ENCODE results near the gene MMP24.

MMP24 gene

DNA sequence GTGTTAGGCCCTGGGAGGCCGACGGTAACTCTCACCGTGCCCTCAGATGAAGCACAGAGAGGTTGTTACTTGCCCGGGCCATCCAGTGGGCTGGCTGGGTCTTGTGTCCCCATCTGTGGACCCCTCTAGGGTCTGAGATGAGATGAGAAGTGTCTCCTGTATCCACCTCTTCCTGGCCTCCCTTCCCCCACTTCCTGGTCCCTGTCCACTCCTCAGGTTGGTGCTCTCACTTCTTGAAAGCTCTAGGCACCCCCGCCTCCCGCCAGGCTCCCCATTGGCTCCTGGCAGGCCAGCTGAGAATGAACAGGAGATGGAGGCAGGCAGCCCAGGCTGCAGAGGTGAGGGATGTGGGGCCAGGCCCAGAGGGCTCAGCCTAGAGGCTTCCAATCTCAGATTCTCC lies 49.9 kb downstream of the MMP24 start:
- TF ChIP-seq CTCF (IDR thresholded peaks at IDR 0.05; ENCODE audit: insufficient read depth, low read length, missing control alignments), result no peak
- H3K4me3 ChIP-seq (ENCODE audit: low read depth, low read length), result peak overlapping the region; percentile 83
- DNase-seq (ENCODE audit: low read depth, low spot score), result no peak
- POLR2A ChIA-PET, result interaction anchor here (1.2 to 1.4 kb wide), 2 partner anchors 129 to 179 kb away, joined by 4 to 5 read pairs; partner anchors contain the start of genes CEP250 and EDEM2
- CTCF ChIA-PET, result interaction anchor here (0.8 to 5.1 kb wide), 11 partner anchors 13 to 191 kb away, joined by 3 to 29 read pairs (median 7); partner anchors contain the start of genes EDEM2 and GDF5

DNA sequence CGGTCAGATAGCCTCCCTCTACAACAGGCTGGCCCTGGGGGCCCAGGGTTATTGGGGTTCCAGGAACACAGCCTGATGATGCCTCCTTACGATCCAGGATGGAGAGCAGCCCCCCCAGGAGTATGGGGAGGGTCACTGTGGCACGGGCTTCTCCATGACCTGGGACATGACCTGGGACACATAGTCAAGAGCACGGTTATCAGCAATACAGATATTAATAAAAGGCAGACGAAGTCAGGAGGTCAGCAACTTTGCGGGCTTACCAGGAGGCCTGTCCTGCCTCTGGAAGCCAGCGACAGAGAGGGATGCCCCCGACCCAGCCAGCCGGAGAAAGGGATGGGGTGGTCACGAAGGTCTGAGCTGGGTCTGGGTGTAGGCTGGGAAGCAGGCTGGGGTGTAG lies 50.6 kb downstream of the MMP24 start:
- ChIA-PET POLR2A (interaction anchor here (1.4 kb wide), 2 partner anchors 161 to 179 kb away, joined by 4 to 10 read pairs; partner anchors contain the start of genes CEP250 and GDF5), CTCF (interaction anchor here (0.8 to 5.1 kb wide), 12 partner anchors 8 to 190 kb away, joined by 3 to 29 read pairs (median 6); partner anchors contain the start of genes EDEM2 and GDF5)
- peak overlapping the region; percentile 83 for H3K4me3 ChIP-seq (ENCODE audit: low read depth, low read length)
- no peak for DNase-seq (ENCODE audit: low read depth, low spot score)
- TF ChIP-seq CTCF (IDR thresholded peaks at IDR 0.05; ENCODE audit: insufficient read depth, low read length, missing control alignments), result no peak

GRCh38 chr20:35277531-35278395 lies 51.3 kb downstream of the MMP24 start, which contains the start of gene MMP24OS:
Gene MMP24OS (minus strand): TSS chr20:35278122. CDS start chr20:35277929, 193 bp downstream.
- DNase-seq (ENCODE audit: low read depth, low spot score), result no peak
- ChIA-PET CTCF (interaction anchor here (0.8 to 5.1 kb wide), 16 partner anchors 9 to 190 kb away, joined by 3 to 29 read pairs (median 4); partner anchors contain the start of genes CEP250, EDEM2 and GDF5), POLR2A (interaction anchor here (0.6 to 1.4 kb wide), 9 partner anchors 28 to 178 kb away, joined by 3 to 10 read pairs (median 3); partner anchors contain the start of genes CEP250 and GDF5)
- TF ChIP-seq CTCF (IDR thresholded peaks at IDR 0.05; ENCODE audit: insufficient read depth, low read length, missing control alignments), result peak; percentile 48
- peak within 1 kb of the TSS; percentile 83 for H3K4me3 ChIP-seq (ENCODE audit: low read depth, low read length)

GRCh38 chr20:35279040-35279439 lies 52.5 kb downstream of the MMP24 start:
- TF ChIP-seq CTCF (IDR thresholded peaks at IDR 0.05; ENCODE audit: insufficient read depth, low read length, missing control alignments), result no peak
- no peak overlapping the region for H3K4me3 ChIP-seq (ENCODE audit: low read depth, low read length)
- no peak for DNase-seq (ENCODE audit: low read depth, low spot score)
- CTCF ChIA-PET, result interaction anchor here (1.1 to 5.1 kb wide), 9 partner anchors 19 to 183 kb away, joined by 3 to 29 read pairs (median 6); partner anchors contain the start of gene GDF5
- POLR2A ChIA-PET, result interaction anchor here (1.4 kb wide), 1 partner anchor 27 kb away, joined by 3 read pairs; no protein-coding TSS in a partner anchor

GRCh38 chr20:35279533-35280174 lies 53.2 kb downstream of the MMP24 start:
- POLR2A ChIA-PET, result interaction anchor here (1.4 kb wide), 1 partner anchor 26 kb away, joined by 3 read pairs; no protein-coding TSS in a partner anchor
- DNase-seq (ENCODE audit: low read depth, low spot score), result no peak
- H3K4me3 ChIP-seq (ENCODE audit: low read depth, low read length), result no peak overlapping the region
- no peak for TF ChIP-seq CTCF (IDR thresholded peaks at IDR 0.05; ENCODE audit: insufficient read depth, low read length, missing control alignments)
- CTCF ChIA-PET, result interaction anchor here (0.8 to 5.1 kb wide), 10 partner anchors 10 to 183 kb away, joined by 3 to 15 read pairs (median 4); partner anchors contain the start of gene GDF5

All from AG04449 (cell line).